Activated CD4-positive, alpha-beta T cell treated with anti-CD3 and anti-CD28 coated beads, Interleukin-2, amount 50 U/mL, for 1 hour (primary cell): ENCODE data around the gene RAB37.

ENCODE experiments used
- DNase-seq: peaks from one replicate; pipeline ENCODE4 v3.0.0-alpha.2; 2020

RAB37 gene

GRCh38 chr17:74764751-74765286, 27.8 kb downstream of the RAB37 start:
- DNase-seq, result no peak

- DNase-seq, result no peak
Measured at GRCh38 chr17:74766413-74766812, 29.4 kb downstream of the RAB37 start.

- no peak for DNase-seq
Measured at GRCh38 chr17:74767111-74767516, 30.1 kb downstream of the RAB37 start.

DNA sequence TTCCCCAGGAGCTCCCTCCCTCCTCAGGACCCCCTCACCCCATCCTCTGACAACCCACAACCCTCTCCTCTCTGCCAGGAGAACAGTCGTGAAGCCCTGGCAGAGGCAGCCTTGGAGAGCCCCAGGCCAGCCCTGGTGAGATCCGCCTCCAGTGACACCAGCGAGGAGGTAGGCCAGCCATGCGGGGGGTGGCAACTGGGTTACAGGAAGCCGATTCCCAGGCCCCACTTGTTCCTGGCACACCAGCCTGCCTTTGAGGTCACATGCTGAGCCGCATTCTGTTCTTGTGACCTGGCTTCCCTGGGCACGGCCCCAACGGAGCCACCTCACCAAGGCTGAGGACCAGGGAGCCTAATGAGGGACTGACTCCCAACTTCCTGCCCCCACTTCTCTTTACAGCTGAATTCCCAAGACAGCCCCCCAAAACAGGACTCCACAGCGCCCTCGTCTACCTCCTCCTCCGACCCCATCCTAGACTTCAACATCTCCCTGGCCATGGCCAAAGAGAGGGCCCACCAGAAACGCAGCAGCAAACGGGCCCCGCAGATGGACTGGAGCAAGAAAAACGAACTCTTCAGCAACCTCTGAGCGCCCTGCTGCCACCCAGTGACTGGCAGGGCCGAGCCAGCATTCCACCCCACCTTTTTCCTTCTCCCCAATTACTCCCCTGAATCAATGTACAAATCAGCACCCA, 31.2 kb downstream of the RAB37 start:
- DNase-seq, result no peak

GRCh38 chr17:74768763-74769114, 31.7 kb downstream of the RAB37 start:
- no peak for DNase-seq

DNA sequence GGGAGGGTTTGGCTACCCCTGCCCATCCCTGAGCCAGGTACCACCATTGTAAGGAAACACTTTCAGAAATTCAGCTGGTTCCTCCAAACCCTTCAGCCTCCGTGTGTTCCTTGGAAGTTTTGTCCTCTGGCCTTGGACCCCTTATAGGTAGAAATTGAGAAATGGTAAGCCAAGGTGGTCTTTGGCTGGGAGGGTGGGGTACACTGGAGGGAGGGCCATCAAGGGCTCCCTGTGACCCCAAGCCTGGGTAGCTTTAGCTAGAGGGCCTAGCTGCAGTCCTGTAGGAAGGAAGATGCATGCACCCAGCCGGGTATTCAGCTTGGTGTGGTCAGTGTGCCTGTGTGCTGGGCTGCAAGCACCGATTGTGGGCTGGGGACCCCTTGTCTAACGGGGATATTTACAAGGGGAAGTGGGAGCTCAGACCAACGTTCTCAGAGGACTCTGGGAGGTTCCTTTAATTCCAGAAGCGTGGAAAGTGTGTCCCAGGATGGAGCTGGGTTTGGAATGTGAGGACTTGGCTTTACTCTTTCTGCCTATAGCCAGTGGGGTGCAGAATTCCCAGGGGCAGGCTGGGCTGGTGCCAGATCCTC, 32.3 kb downstream of the RAB37 start:
- DNase-seq, result no peak

GRCh38 chr17:74769856-74770497, 32.9 kb downstream of the RAB37 start:
- no peak for DNase-seq

GRCh38 chr17:74770498-74771318, 33.7 kb downstream of the RAB37 start:
- DNase-seq, result peak; percentile 79

- DNase-seq, result no peak
Measured at GRCh38 chr17:74771319-74771914, 34.4 kb downstream of the RAB37 start.

- no peak for DNase-seq
Measured at GRCh38 chr17:74772053-74772452, 35.0 kb downstream of the RAB37 start.

- no peak for DNase-seq
Measured at GRCh38 chr17:74773414-74773813, 36.4 kb downstream of the RAB37 start.

DNA sequence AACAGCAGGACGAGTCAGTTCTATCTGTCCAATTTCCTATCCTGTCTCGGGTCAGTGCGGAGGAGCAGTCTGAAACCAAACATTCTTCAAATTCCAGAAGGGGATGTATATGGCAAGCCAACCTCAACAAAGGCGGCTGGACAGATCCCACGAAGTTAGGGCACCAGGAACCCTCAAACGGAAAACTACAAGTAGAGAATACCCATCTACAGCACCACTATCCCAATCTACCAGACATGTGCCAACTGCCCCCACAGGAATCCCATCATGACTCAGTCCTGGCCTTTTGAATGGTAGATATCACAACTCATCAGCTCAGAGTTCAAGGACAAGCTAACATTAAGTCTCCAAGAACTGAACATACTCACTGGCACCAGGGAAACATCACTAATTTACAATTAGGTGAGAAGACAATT, 36.8 kb downstream of the RAB37 start:
- no peak for DNase-seq

DNA sequence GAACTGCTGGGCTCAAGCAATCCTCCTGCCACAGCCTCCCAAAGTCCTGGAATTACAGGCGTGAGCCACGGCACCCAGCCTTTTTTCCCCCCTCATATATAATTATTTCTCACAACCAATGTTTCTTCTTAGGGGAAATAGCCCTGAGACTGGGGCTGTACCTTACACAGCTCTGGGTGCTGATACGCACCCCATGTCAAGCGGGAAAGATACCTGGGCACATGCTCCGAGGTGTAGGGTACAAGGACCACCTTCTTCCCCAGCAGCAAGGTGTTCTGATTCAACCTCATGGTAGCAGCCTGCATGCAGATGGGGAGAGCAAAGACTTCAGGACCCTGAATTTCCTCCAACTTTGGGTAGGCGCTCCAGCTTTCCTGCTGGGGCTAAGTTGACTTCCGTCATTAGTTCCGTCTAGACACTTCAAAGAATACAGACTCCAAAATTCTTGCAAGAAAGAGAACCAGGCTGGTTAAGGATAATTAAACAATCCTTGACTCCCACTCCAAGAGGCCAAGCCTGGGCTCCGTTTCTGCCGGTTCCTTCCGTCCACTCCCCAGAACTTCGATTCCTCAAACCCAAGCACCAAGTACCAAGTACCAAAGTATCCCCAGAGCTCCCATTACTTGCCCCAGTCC, 38.5 kb downstream of the RAB37 start:
- DNase-seq, result no peak

DNA sequence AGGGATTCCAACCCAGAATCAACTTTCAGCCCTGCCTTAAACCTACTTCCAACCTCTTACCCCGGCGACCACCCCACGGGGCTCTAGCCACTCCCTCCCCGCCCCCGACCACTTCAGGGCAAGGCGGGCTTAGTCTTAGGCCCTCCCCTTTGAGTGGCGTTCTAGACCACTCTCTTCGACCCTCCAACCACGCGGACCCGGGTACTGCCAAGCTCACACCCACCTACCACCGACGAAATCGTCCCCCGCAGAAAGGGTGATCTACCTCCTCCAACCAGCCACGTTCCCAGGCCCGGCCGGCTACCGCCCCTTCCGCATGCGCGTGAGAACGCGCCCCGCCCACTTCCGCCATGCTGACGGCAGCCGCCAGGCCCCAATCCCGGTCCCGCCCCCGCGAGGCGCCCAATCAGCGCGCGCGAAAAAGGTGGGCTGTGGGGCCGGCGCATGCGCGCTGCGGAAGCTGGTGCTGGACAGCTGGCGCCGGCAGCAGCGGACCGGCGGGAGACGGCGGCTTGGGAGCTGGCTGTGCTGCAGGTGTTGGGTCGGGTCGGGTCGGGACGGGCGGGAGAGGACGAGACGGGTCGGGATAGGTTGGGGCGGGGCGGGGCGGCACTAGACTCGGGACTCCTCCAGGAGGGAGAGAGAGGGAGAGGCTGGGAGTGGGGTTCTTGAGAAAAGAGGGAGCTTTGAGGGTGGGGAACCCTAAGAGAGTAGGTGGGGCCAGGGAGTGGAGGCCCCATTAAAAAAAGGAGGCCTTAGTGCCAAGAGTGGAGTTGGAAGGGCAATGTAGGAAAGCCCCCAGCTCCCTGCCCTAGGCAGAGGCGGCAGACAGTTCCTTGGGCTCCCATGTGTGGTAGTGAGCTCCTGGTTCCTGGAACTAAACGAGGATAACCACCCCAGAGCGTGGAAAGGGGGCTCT, 39.2 kb downstream of the RAB37 start, which contains the start of gene NAT9:
Gene NAT9, minus strand, starts transcription at position 302 of the 919 bp plus-strand sequence. CDS start 647 bp downstream, outside the sequence.
- peak; percentile 99 for DNase-seq

- DNase-seq, result no peak
Measured at GRCh38 chr17:74776990-74777389, 39.9 kb downstream of the RAB37 start.

GRCh38 chr17:74777901-74778515, 41.0 kb downstream of the RAB37 start:
- no peak for DNase-seq

DNA sequence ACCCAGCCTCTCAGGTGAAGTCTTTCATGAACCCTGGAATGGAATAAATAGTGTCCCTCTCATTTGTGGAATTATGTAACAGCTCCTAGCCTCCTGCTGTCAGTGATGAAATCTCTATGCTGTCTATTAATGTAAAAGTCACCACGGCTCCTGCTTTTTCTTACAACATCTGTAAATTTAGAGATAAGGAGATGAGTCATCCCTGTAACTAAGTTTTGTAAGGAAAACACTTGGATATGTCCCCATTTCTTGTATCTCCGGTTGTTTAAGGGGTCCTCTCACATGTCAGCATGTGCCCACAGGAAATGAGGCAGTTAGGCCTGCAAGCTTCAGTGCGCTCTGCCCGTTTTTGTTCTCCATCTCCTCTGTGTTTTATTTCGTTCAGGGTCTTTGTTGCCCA, 41.9 kb downstream of the RAB37 start:
- no peak for DNase-seq

- no peak for DNase-seq
Measured at GRCh38 chr17:74779501-74779900, 42.4 kb downstream of the RAB37 start.

DNA sequence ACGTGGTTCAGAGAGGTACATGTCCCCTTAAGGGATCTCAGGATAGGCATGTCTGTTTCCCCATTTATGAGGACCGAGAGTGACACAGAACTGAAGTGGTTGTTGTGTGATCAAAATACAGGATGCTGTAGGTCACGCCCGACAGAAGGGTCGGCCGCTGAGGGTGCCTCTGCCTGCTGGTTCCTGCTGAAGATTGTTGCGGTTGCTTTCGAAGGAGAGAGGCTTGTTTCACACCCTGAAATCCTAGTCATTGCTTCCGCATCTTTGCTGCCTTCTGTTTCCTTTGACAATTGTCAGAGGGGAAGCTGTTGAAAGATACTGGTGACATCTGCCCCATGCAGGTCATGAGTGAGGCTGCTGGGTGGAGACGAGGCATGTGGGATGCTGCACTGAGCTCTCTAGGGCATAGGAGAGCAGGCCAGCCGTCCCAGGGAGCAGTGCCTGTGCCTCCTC, 42.9 kb downstream of the RAB37 start:
- peak; percentile 51 for DNase-seq

GRCh38 chr17:74780443-74781238, 43.6 kb downstream of the RAB37 start:
- DNase-seq, result no peak
